Ramos (cell line): ENCODE results near the gene PDCD5.

ENCODE experiments used
- in situ Hi-C: fragments of 300-500 bp; cut with MboI; formaldehyde crosslinking; loops from one replicate; pipeline ENCODE4 v1.14.3; 2022; ENCODE audit warnings: low sequenced_read_pairs; ENCODE audit not compliant: unreplicated experiment

The PDCD5 gene

GRCh38 chr19:32627714-32628270, 46.8 kb downstream of the PDCD5 start:
- in situ Hi-C loops: no loop called here

GRCh38 chr19:32630338-32630737, 49.3 kb downstream of the PDCD5 start:
- in situ Hi-C loops: no loop called here

- in situ Hi-C loops: no loop called here
These were observed 50.4 kb downstream of the PDCD5 start for GRCh38 chr19:32631381-32631780.
